Testis (tissue), 2 donors: ENCODE data around the gene EDAR.

Experiments
- POLR2A ChIP-seq: fragments of 450-650 bp; IDR thresholded peaks from one replicate; pipeline ENCODE4 v1.6.1; 2017; ENCODE audit warnings: antibody characterized with exemption, mild to moderate bottlenecking, moderate library complexity
- TF ChIP-seq, protein P1 (sequence below), 3 experiments: fragments of 450-650 bp in 2 of 3; fragments of 200-600 bp in 1 of 3; sonication (generic) in 1 of 3; IDR thresholded peaks; one replicate each; pipeline ENCODE4 v1.5.1; 2016 to 2019; ENCODE audit warnings: antibody characterized with exemption in 3 of 3, mild to moderate bottlenecking in 2 of 3, moderate library complexity in 1 of 3

DNA sequence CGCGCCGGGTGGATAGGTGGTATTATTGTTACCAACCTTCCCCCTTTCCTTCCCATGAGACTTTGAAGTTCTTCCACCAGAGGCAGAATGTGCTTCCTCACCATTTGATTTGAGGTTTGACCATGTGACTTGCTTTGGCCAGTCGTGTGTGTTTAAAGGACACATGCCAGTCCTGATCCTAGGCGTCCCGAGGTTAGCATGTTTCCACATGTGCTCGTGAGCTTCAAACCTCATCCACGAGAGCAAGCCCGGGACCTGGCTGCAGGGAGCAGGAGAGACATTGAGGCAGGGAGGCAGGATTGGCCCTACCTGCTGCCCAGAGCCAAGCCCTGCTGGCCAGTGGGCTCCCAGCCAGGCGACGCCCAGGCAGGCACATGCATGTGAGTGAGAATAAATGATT, 27.4 kb upstream of the EDAR start:
- TF ChIP-seq, protein P1, sequence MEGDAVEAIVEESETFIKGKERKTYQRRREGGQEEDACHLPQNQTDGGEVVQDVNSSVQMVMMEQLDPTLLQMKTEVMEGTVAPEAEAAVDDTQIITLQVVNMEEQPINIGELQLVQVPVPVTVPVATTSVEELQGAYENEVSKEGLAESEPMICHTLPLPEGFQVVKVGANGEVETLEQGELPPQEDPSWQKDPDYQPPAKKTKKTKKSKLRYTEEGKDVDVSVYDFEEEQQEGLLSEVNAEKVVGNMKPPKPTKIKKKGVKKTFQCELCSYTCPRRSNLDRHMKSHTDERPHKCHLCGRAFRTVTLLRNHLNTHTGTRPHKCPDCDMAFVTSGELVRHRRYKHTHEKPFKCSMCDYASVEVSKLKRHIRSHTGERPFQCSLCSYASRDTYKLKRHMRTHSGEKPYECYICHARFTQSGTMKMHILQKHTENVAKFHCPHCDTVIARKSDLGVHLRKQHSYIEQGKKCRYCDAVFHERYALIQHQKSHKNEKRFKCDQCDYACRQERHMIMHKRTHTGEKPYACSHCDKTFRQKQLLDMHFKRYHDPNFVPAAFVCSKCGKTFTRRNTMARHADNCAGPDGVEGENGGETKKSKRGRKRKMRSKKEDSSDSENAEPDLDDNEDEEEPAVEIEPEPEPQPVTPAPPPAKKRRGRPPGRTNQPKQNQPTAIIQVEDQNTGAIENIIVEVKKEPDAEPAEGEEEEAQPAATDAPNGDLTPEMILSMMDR (IDR thresholded peaks at IDR 0.05): no peak
- no peak for TF ChIP-seq POLR2A
